MM.1S (cell line): ENCODE results near the gene DPP10.

Source experiments
- EZH2 ChIP-seq: fragments of 300-600 bp; sonication (generic); optimal IDR thresholded peaks from 2 replicates; pipeline ENCODE3; 2017; ENCODE audit warnings: low read depth, mild to moderate bottlenecking, antibody characterized with exemption, low read length, mixed read lengths
- EZH2phosphoT487 ChIP-seq: fragments of 300-600 bp; sonication (generic); IDR thresholded peaks from 2 replicates; pipeline ENCODE4 v1.6.1; 2018; ENCODE audit warnings: antibody characterized with exemption, low read length
- TF ChIP-seq, protein P1 (sequence below): fragments of 300-600 bp; sonication (generic); IDR thresholded peaks from 2 replicates; pipeline ENCODE4 v1.5.1; 2016; ENCODE audit warnings: antibody characterized with exemption, low read length, mixed read lengths

DNA sequence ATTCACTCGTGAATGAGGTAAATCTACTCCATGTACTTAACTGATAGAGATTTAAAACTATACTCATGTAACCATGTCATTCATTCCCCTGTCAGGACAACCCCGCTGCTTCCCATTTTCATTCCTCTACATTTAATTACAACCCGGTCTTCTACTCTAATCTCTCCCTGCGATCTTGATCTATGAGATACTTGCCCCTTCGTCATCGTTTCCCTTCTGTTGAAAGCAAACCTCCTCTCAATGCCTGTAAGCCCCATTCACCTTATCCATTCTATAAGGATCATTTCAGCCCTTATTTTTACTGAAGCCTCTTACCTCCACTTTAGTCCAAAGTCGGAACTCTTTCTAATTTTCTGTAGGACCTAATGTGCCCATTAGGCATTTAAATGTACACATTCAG lies 492.6 kb downstream of the DPP10 start:
- TF ChIP-seq, protein P1, sequence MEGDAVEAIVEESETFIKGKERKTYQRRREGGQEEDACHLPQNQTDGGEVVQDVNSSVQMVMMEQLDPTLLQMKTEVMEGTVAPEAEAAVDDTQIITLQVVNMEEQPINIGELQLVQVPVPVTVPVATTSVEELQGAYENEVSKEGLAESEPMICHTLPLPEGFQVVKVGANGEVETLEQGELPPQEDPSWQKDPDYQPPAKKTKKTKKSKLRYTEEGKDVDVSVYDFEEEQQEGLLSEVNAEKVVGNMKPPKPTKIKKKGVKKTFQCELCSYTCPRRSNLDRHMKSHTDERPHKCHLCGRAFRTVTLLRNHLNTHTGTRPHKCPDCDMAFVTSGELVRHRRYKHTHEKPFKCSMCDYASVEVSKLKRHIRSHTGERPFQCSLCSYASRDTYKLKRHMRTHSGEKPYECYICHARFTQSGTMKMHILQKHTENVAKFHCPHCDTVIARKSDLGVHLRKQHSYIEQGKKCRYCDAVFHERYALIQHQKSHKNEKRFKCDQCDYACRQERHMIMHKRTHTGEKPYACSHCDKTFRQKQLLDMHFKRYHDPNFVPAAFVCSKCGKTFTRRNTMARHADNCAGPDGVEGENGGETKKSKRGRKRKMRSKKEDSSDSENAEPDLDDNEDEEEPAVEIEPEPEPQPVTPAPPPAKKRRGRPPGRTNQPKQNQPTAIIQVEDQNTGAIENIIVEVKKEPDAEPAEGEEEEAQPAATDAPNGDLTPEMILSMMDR = no peak
- TF ChIP-seq EZH2 = no peak
- no peak for TF ChIP-seq EZH2phosphoT487
